ENCODE data around the gene CHAF1A.

GRCh38 chr19:4376028-4376670, 26.3 kb upstream of the CHAF1A start:
- TF ChIP-seq CTCF (IDR thresholded peaks at IDR 0.05; ENCODE audit: insufficient read depth, low read length, poor library complexity, severe bottlenecking) (no peak), EZH2phosphoT487 (conservative IDR thresholded peaks at IDR 0.05; ENCODE audit: low read length) (no peak)
